Measurements from ENCODE around the gene CYB5A. TPM values are rescaled to one million over a fixed set of nuclear protein-coding genes. Genes with fewer than 3 reads are reported as not detected.

The CYB5A gene
- total and polyA plus RNA-seq, 9 of the 15 experiments (the other 6 are each of a cell fraction or from before 2014, with no cell fraction given), result 11.9 to 22.6 (median 14.1) TPM

DNA sequence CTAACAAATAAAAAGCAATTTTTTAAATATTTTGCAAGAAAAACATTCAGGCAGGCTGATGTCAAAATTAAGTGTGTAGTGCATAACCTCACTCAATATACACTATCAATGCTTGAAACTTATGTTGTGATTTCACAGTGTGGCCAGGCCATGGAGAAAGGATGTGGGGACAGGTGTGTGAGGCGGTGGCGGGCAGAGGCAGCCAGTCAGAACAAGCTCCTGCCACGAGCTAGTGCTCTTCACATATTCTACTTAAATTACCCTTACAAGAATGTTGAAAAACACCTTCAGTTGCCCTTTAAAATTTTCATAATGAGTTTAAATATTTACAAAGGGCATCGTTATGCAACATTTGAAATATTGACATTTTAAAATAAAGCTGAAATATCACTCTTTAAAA, 43.2 kb downstream of the CYB5A start:
- CTCF ChIA-PET (ENCODE audit: low intra/inter-chr PET ratio), result no interaction called here
- ATAC-seq, result no peak
- Histone ChIP-seq H4K20me1 (replicated peaks; ENCODE audit: control insufficient read depth, insufficient read depth, low read length) (no peaks in the 10 kb centered on the region), H3K4me3 (no peak overlapping the region), H3K9me1 (ENCODE audit: control insufficient read depth, insufficient read depth, low read length) (no peaks in the 10 kb centered on the region), H3K27ac (ENCODE audit: extremely low read depth, low read depth, low read length) (no peak overlapping the region), H3K9me3 (replicated peaks; ENCODE audit: control insufficient read depth, insufficient read depth, low read depth, low read length) (no peaks in the 10 kb centered on the region), H3K4me2 (ENCODE audit: insufficient read depth, low read length) (no peak overlapping the region), H3K79me2 (ENCODE audit: control insufficient read depth, insufficient read depth, low read length) (no peaks in the 10 kb centered on the region), H2AFZ (ENCODE audit: low read depth, low read length) (no peak overlapping the region), H3K36me3 (ENCODE audit: control insufficient read depth, insufficient read depth, low read length) (no peaks in the 10 kb centered on the region), H3K27me3 (ENCODE audit: control insufficient read depth in 2 of 2, insufficient read depth in 2 of 2, low read length in 2 of 2) (no peaks in the 10 kb centered on the region), H3K4me1 (replicated peaks in 1 of 2; ENCODE audit: control insufficient read depth in 2 of 2, insufficient read depth in 2 of 2, low read length in 2 of 2) (peaks cover 7 to 27% of the 10 kb centered on the region in 2 experiments), H3K9ac (ENCODE audit: insufficient read depth in 1 of 2, low read depth in 2 of 2, low read length in 2 of 2) (no peak overlapping the region)
- intact Hi-C loops (cut with micrococcal nuclease), result no loop called here
- DNase-seq (ENCODE audit: extremely low read depth in 1 of 4, low spot score in 3 of 4), result no peak
- no TSS peak for BruUV-seq (replicated peaks)
- TF ChIP-seq ILF3 (IDR thresholded peaks at IDR 0.05; ENCODE audit: borderline replicate concordance) (no peak), ZNF764 (CRISPR knock-in tag; IDR thresholded peaks at IDR 0.05; ENCODE audit: low read depth) (no peak), TGIF2 (CRISPR knock-in tag; IDR thresholded peaks at IDR 0.05) (no peak), SETDB1 (IDR thresholded peaks at IDR 0.05; ENCODE audit: low read length) (no peak), BRD9 (IDR thresholded peaks at IDR 0.05; ENCODE audit: low read depth, partially characterized antibody) (no peak)
- no peak for FAIRE-seq
- POLR2A ChIA-PET, result no interaction called here
- in situ Hi-C loops (cut with MboI), result no loop called here
- WGBS (ENCODE audit: insufficient coverage, low coverage, missing lambda C conversion rate), result 68% methylated on average over 4 of the region's 4 CpGs

DNA sequence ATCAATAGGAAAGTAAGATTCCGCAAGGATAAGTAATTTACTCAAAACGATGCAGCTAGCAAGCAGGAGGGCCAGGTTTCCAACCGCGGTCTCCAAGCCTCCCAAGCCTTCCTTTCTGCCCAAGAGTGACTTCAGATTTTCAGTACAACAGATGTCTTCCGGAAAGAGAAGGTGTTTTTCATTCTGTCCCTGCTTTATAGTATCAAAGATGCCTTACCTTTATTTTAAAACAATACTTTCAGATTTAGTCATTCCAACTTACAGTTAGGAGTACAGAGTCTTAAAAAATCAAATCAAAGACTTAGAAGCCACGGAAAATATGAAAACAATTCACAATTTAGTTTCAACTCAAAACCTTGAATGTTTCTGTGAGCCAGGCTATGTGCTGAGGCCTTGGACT, 43.6 kb downstream of the CYB5A start:
- in situ Hi-C loops (cut with MboI), result no loop called here
- H3K4me3 ChIP-seq, result no peak overlapping the region
- BruUV-seq (replicated peaks), result no TSS peak
- no peaks in the 10 kb centered on the region for H4K20me1 ChIP-seq (replicated peaks; ENCODE audit: control insufficient read depth, insufficient read depth, low read length)
- no peaks in the 10 kb centered on the region for H3K36me3 ChIP-seq (ENCODE audit: control insufficient read depth, insufficient read depth, low read length)
- H3K9me3 ChIP-seq (replicated peaks; ENCODE audit: control insufficient read depth, insufficient read depth, low read depth, low read length), result no peaks in the 10 kb centered on the region
- FAIRE-seq (no peak), ATAC-seq (no peak), DNase-seq (ENCODE audit: extremely low read depth in 1 of 4, low spot score in 3 of 4) (no peak)
- no peak overlapping the region for H3K9ac ChIP-seq (ENCODE audit: insufficient read depth in 1 of 2, low read depth in 2 of 2, low read length in 2 of 2)
- H2AFZ ChIP-seq (ENCODE audit: low read depth, low read length), result no peak overlapping the region
- intact Hi-C loops (cut with micrococcal nuclease), result no loop called here
- H3K79me2 ChIP-seq (ENCODE audit: control insufficient read depth, insufficient read depth, low read length), result no peaks in the 10 kb centered on the region
- H3K27ac ChIP-seq (ENCODE audit: extremely low read depth, low read depth, low read length), result no peak overlapping the region
- ChIA-PET POLR2A (no interaction called here), CTCF (ENCODE audit: low intra/inter-chr PET ratio) (no interaction called here)
- H3K9me1 ChIP-seq (ENCODE audit: control insufficient read depth, insufficient read depth, low read length), result no peaks in the 10 kb centered on the region
- no peak overlapping the region for H3K4me2 ChIP-seq (ENCODE audit: insufficient read depth, low read length)
- WGBS (ENCODE audit: insufficient coverage, low coverage, missing lambda C conversion rate), result 78% methylated on average over 6 of the region's 6 CpGs
- no peaks in the 10 kb centered on the region for H3K27me3 ChIP-seq (ENCODE audit: control insufficient read depth in 2 of 2, insufficient read depth in 2 of 2, low read length in 2 of 2)
- TF ChIP-seq ARID4B (CRISPR knock-in tag; IDR thresholded peaks at IDR 0.05) (no peak), EHMT2 (IDR thresholded peaks at IDR 0.05) (no peak), HDGF (IDR thresholded peaks at IDR 0.05) (no peak), MITF (IDR thresholded peaks at IDR 0.05) (no peak), PML (IDR thresholded peaks at IDR 0.05; ENCODE audit: low read length) (no peak), RHOXF2B (CRISPR knock-in tag; conservative IDR thresholded peaks at IDR 0.05) (no peak)
- H3K4me1 ChIP-seq (replicated peaks in 1 of 2; ENCODE audit: control insufficient read depth in 2 of 2, insufficient read depth in 2 of 2, low read length in 2 of 2), result peaks cover 11 to 31% of the 10 kb centered on the region in 2 experiments
